HG03575 (cell line): ENCODE data around the gene TRAM2.
A peak's percentile ranks its signal among the peaks of the same experiment; 100 is the strongest.

Experiments used
- ATAC-seq: cut with Tn5 transposase; IDR thresholded peaks from one replicate; pipeline ENCODE4 v1.9.1; 2021; ENCODE audit not compliant: unreplicated experiment, insufficient number of reproducible peaks, low FRiP score; ENCODE audit errors: extremely low read depth

TRAM2 gene

DNA sequence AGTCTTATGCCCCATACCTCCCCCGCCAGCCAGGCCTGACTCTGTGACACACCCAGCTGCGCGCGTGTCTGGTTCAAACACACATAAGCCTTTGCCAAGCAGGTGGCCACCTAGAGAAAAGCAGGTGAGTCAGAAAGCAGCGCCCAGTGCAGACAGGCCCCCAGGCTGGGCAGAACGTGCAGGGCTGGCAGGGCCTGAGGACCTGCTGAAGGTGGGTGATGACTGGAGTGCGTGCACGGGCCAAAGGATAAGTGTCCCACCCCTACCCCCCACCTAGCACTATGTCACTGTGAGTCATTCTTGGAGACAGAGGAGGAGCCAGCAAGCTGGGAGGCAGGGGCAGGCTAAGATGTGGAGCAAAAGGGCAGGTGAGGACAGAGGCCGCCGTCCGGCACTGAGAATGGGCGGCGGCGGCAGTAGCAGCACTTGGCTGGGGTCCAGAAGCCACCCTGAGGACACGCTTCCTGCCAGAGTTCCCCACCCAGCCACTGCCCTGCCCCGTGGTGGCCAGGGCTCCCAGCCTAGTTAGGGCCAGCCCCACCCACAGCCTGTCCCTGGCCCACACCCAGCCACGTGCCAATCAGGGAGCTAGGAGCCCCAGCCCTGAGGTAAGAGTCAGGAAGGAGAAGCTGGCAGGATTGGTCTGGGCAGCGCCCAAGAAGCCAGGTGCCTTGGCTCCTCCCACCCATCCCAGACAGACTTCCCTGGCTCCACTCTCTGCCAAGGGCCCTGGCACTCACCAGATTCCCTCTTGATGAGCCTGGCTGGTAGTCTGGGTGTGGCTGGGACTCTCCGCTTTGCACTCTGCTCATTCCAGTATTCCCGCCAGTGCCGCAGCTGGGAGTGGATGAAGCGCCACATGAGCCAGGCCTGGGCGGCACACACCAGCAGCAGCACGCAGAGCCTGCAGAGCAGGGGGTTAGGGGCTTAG, 72.7 kb downstream of the TRAM2 start:
- no peak for ATAC-seq

DNA sequence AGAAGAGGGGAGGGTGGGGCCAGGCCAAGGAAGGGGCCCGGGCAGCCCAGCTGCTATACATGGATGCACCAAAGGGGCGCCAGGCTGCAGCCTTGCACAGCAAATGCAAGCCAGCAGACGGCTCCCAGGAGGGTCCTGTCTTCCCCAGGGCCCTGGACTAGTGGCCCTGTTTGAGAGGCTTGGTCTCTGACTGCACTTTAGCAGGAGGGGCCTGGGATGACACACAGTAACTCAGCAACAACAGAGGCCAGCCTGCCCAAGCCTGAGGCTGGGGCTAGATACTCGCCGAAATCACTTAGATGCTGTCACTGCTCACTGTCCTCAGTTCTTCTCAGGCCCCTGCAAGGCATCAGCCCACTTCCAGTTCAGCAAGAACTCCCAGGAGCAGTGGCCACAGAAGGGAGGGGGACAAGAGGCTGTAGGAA, 73.5 kb downstream of the TRAM2 start:
- ATAC-seq, result no peak

DNA sequence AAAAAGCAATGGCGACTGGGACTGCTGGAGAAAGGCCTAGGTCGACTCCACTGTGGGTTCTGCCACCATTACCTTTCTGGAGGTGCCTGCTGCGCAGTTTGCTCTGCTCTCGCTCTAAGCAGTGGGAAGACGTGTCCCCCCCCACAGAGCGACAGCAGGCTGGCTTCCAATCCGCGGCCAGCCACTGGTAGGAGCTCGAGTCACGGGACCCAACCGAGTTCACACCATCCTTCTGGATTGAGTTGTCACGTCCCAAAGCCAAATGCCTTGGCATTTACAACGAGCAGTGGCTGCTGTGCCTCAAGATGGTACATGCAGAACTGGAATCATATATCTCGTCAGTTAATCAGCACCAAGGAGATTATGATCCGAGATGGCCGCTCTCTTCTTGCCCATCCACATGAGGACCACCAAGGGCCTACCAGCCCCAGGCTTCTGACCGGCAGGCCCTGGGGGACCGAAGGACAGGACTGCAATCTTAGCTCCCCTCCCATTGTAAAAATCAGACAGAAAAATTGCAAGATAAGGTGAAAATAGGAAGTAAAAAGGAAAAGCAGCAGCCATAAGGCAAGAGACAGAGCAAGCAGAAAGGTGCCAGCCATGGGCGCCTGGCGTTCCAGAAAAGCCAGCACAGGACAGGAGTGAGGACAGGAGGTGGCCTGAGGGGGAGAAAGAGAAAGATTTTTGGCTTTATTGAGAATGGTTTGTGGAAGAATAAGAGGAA, 74.4 kb downstream of the TRAM2 start:
- no peak for ATAC-seq

DNA sequence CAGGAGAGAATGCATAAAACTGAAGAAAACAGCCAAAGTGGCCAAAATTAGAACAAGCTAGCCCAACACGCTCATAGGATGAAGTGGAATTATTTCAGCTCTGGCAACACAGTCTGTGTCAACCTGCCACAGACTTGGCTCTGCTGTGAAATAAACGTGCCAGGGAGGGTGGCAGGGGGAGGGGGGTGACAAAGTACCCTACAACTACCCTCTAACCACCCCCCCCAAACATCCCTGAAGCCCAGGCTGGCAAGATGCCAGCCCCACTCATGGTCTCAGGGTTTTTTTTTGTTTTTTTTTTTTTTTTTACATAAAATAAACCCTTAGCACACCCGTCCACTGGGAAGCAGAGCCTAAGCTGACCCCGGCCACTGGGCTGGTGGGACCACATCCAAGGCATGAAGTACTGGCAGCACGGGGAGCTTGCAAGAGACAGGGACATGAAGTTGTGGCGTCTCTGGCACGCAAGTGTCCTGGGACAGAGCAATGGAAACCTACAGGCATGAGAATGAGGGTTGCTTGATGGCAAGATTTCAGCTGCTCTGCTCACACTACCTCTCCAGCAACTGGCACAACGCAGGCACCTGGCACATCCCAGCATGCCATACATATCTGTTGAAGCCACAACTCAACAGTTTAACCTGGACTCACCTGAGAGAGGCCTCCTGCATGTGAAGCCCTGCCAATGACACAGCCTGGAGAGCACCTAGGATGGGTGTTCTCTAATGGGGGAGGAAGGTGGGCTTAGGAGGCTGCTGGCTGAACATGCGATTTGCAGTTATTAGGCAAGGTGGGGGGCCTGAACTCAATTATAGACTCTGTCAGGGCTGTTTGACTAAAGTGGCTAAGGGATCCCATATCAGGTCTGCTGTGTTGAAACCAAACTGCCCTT, 76.4 kb downstream of the TRAM2 start:
- ATAC-seq, result no peak

DNA sequence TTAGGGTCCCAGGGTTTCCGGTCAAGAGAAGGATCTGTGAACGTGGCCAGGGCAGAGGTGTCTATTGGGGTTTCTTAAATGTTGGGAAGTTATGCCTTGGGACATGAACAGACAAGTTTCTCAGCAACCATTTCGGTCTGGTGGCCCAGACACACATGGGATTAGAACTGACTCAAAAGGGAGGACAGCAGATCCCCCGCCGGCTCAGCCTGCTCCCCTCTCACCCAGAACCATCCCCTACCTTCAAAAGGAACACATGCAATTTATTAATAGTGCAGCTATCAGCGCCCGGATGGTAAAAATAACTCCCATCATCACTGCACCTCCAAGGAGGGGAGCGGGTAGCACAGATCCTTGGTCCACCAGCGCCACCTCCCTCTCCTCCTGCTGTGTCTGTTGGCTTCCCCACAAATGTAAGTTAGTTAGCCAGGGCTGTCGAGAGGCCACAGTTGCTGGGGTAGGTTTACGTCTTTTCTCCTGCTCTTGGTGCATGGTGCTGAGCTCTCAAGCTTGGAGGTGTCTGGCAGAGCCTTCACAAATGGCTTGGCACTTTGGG, 77.1 kb downstream of the TRAM2 start:
- no peak for ATAC-seq

DNA sequence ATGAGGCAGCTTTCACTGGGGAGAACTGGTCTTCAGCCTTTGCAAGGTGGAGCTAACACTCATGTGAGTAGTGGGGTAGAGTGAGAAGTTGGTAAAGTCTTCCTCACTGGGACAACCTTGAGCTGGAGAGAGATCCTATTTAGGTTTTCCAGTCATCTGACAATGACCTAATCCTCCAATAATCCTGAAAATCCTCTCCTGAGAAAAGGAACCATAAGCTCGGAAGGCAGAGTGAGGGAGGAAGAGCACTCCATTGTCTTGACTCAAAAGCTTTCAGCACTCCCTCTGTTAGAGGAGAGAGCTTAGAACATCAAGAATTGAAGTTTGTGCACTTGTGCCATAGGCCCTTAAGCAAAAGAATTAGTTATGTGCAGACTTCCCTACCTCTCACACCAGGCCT, 77.8 kb downstream of the TRAM2 start:
- ATAC-seq, result no peak

DNA sequence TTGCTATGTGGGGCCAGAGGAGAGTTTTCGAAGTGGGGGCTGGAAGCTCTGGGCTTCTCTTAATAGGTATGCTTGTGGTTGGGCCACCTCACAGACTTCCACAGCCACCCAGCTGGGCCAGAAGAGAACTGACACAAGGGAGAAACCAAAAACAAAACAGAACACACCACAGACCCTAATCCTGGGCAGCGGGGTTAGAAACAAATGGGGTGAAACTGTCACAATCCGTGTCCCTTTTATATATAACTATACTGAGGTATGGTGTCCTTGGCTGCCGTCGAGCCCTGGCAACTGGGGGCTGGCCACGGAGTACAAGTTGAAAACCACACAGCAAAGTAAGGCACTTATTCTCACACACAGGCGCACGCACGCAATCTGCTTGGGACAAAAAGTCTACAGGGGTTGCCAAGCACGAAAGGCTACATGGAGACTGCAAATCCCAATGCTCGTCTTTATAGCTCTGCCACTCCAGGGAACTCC, 78.3 kb downstream of the TRAM2 start:
- no peak for ATAC-seq

- peak; percentile 93 for ATAC-seq
Measured at GRCh38 chr6:52497652-52498408, 79.0 kb downstream of the TRAM2 start.

DNA sequence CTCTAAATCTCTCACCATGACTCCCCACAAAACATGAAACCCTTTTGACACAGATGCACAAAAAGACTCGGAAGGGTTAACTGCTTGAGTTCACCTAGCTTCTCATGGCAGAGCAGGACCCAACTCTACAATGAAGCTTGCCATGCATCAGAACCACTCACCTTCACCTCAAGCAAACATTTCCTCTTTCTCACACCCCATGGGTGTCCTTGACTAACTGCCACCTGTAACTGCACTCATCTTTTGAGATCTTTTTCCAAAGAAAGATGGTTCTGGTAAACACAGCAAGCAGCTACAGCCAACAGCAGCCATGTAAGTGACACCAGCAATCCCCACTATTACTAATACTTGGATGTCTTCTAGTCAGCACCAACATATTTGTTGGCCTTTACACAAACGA, 80.2 kb downstream of the TRAM2 start:
- no peak for ATAC-seq

DNA sequence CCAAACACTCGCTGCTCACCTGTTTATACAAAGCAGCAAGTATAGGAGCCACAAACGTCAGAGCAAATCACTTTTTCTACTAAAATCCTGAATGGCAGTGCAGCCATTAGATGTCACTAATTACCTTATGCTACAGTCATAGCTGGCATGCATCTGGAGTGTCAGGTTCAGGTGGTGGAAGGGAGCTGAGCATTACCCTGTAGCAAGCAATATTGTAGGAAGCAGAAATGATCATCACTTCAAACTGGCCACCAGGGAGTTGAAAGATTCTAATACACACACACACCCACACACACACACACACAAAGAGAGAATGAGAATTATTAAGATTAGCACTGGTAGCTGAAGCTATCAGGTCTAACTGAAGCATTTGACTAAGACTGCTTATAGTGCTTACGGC, 80.9 kb downstream of the TRAM2 start:
- ATAC-seq, result no peak

GRCh38 chr6:52494298-52495072, 82.4 kb downstream of the TRAM2 start:
- ATAC-seq, result no peak

DNA sequence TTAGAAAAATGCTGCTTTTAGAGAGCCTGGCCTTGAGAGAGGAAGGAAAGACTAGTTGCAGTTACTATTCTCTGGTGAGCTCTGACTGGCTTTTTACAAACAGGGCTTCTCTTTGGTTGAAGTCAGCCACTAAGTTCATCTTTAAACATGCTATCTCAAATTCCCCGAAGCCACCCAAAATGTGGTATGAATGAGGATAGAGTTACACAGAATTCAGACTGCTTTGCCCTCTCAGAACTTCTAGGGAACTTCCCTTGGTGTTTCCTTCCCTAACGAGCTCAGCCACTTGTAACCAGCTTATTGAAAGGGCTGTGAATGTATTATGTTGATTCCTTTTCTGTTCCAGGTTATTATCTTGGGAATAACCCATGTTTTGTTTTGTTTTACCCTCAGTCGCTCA, 83.2 kb downstream of the TRAM2 start:
- no peak for ATAC-seq

GRCh38 chr6:52491203-52492069, 85.4 kb downstream of the TRAM2 start:
- no peak for ATAC-seq

DNA sequence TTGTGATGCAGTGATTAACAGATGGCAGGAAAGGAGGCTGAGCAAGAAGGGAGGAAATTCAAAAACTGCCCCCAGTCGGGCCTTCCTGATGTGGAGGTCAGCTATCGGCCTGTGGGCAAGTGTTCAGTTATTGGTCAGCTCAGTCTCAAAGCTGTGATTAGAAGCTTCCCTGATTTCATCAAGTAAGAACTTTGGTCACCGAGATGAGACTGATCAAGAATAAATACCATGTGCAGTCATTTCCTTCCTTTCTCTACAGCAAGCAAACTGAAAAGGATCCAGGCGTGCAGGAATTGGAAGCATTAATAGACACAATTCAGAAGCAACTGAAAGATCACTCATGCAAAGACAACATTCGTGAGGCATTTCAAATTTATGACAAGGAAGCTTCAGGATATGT, 87.0 kb downstream of the TRAM2 start:
- ATAC-seq, result no peak

DNA sequence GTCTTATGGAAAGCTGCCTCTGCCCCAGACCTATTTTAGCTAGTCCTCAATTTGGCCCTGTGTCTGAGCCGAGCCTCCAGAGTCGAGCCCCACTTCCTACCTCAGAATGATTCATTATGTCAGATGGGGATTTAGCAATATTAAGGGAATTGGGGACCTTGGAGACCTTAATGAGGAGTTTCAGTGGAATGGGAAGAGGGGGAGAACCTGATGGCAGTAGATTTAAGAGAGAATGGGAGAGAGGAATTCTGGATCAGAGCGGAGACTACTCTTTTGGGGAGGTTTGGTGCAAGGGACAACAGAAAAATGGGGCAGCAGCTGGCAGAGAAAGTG, 93.2 kb downstream of the TRAM2 start:
- no peak for ATAC-seq

- ATAC-seq, result no peak
Measured at GRCh38 chr6:52482903-52483670, 93.8 kb downstream of the TRAM2 start.
